Measurements from ENCODE around the gene PLA2G4D. TPM values are rescaled to one million over a fixed set of nuclear protein-coding genes. Genes with fewer than 3 reads are reported as not detected.

PLA2G4D gene
- total and polyA plus RNA-seq, 2 donors (not counting 1 experiment from before 2014, with no cell fraction given) = not detected

DNA sequence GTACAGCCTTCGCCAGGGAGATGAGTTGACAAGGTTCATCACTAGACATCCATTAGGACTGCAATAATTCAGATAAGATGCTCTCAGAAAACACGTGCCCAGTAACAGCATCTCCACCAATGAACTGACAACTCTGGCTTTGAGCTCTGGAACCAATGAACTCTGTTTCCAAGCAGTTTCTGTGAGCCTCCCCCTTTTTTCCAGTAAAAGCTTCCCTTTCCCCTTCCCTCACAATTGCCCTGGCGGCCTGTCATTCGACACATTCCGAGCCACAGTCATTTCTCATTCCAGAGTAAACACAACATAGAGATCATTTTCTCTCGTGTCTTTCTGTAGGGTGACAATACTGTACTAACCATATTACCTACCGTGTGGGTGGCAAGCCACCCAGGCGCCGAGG lies 3.6 kb downstream of the PLA2G4D start:
- DNase-seq (ENCODE audit: low read depth in 2 of 2) = no peak
- Histone ChIP-seq H3K27me3 (ENCODE audit: control insufficient read depth, insufficient read depth, low read length) (peaks cover 17% of the 10 kb centered on the region), H4K20me1 (ENCODE audit: control insufficient read depth, extremely low read depth, insufficient read depth, low read length) (no peaks in the 10 kb centered on the region), H3K4me2 (ENCODE audit: extremely low read depth, insufficient read depth, low read length) (no peak overlapping the region), H3K27ac (ENCODE audit: insufficient read depth, low read length) (no peak overlapping the region), H3K79me2 (ENCODE audit: control insufficient read depth, insufficient read depth, low read length) (no peaks in the 10 kb centered on the region), H3K9ac (ENCODE audit: insufficient read depth, low read length) (no peak overlapping the region), H3K36me3 (ENCODE audit: control insufficient read depth, insufficient read depth, low read length) (no peaks in the 10 kb centered on the region), H3K9me3 (ENCODE audit: control insufficient read depth, insufficient read depth, low read depth, low read length) (no peaks in the 10 kb centered on the region), H3K4me3 (replicated peaks in 1 of 4; ENCODE audit: control extremely low read depth in 1 of 4, insufficient read depth in 1 of 4, low read depth in 3 of 4, low read length in 4 of 4) (no peak overlapping the region), H3K4me1 (ENCODE audit: control insufficient read depth, extremely low read depth, insufficient read depth, low read length) (no peaks in the 10 kb centered on the region), H2AFZ (ENCODE audit: low read length) (no peak overlapping the region)
- TF ChIP-seq, protein P1, sequence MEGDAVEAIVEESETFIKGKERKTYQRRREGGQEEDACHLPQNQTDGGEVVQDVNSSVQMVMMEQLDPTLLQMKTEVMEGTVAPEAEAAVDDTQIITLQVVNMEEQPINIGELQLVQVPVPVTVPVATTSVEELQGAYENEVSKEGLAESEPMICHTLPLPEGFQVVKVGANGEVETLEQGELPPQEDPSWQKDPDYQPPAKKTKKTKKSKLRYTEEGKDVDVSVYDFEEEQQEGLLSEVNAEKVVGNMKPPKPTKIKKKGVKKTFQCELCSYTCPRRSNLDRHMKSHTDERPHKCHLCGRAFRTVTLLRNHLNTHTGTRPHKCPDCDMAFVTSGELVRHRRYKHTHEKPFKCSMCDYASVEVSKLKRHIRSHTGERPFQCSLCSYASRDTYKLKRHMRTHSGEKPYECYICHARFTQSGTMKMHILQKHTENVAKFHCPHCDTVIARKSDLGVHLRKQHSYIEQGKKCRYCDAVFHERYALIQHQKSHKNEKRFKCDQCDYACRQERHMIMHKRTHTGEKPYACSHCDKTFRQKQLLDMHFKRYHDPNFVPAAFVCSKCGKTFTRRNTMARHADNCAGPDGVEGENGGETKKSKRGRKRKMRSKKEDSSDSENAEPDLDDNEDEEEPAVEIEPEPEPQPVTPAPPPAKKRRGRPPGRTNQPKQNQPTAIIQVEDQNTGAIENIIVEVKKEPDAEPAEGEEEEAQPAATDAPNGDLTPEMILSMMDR (conservative IDR thresholded peaks at IDR 0.05 in 1 of 2, IDR thresholded peaks at IDR 0.05 in 1 of 2; ENCODE audit: low read depth in 1 of 2, low read length in 2 of 2) = no peak
- TF ChIP-seq EZH2 (IDR thresholded peaks at IDR 0.05; ENCODE audit: low read length, missing control alignments) = no peak

DNA sequence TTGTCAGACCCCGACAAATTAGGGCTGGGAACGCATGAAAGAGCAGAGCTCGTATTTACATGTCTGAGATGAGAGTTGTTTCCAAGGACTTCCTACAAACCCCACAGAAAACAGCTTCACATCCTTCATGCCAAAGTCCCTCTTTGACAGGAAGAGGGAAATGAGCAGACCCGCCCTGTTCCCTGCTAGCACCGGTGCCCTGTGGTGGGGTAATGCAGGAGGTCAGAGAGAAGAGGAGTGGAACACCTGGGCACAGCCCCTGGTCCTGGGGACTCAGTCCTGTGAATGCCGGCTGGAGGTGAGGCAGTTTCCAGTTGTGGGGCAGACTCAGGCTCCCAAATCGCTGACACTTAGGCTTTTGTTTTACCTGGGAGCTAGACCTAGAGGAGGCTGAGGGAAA lies 4.0 kb downstream of the PLA2G4D start:
- Histone ChIP-seq H3K9me3 (ENCODE audit: control insufficient read depth, insufficient read depth, low read depth, low read length) (no peaks in the 10 kb centered on the region), H2AFZ (ENCODE audit: low read length) (no peak overlapping the region), H3K79me2 (ENCODE audit: control insufficient read depth, insufficient read depth, low read length) (no peaks in the 10 kb centered on the region), H4K20me1 (ENCODE audit: control insufficient read depth, extremely low read depth, insufficient read depth, low read length) (no peaks in the 10 kb centered on the region), H3K9ac (ENCODE audit: insufficient read depth, low read length) (no peak overlapping the region), H3K4me1 (ENCODE audit: control insufficient read depth, extremely low read depth, insufficient read depth, low read length) (no peaks in the 10 kb centered on the region), H3K4me3 (replicated peaks in 1 of 4; ENCODE audit: control extremely low read depth in 1 of 4, insufficient read depth in 1 of 4, low read depth in 3 of 4, low read length in 4 of 4) (no peak overlapping the region), H3K4me2 (ENCODE audit: extremely low read depth, insufficient read depth, low read length) (no peak overlapping the region), H3K36me3 (ENCODE audit: control insufficient read depth, insufficient read depth, low read length) (no peaks in the 10 kb centered on the region), H3K27me3 (ENCODE audit: control insufficient read depth, insufficient read depth, low read length) (peaks cover 18% of the 10 kb centered on the region), H3K27ac (ENCODE audit: insufficient read depth, low read length) (no peak overlapping the region)
- no peak for DNase-seq (ENCODE audit: low read depth in 2 of 2)
- TF ChIP-seq EZH2 (IDR thresholded peaks at IDR 0.05; ENCODE audit: low read length, missing control alignments) = no peak
- TF ChIP-seq, protein P1 (conservative IDR thresholded peaks at IDR 0.05 in 1 of 2, IDR thresholded peaks at IDR 0.05 in 1 of 2; ENCODE audit: low read depth in 1 of 2, low read length in 2 of 2) = no peak

DNA sequence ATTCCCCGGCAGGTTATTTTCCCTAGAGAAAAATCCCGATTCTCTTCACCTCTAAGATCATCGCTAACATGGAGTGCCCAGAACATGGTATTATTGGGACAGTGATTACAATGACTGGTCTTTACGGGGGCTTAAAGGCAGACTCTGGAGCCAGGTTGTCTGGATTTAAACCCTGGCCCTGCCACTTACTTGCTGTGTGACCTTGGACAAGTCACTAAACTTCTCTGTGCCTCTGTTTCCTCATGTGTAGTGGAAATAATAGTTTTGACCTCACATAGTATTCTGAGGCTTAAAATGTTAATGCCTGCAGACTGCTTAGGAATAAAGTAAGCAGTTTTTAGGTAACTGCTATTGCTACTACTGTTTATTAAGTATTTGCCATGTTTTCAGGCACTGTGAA lies 4.4 kb downstream of the PLA2G4D start:
- Histone ChIP-seq H3K4me3 (replicated peaks in 1 of 4; ENCODE audit: control extremely low read depth in 1 of 4, insufficient read depth in 1 of 4, low read depth in 3 of 4, low read length in 4 of 4) (no peak overlapping the region), H3K27me3 (ENCODE audit: control insufficient read depth, insufficient read depth, low read length) (peaks cover 19% of the 10 kb centered on the region), H3K4me1 (ENCODE audit: control insufficient read depth, extremely low read depth, insufficient read depth, low read length) (no peaks in the 10 kb centered on the region), H3K79me2 (ENCODE audit: control insufficient read depth, insufficient read depth, low read length) (no peaks in the 10 kb centered on the region), H2AFZ (ENCODE audit: low read length) (no peak overlapping the region), H3K4me2 (ENCODE audit: extremely low read depth, insufficient read depth, low read length) (no peak overlapping the region), H3K9ac (ENCODE audit: insufficient read depth, low read length) (no peak overlapping the region), H3K36me3 (ENCODE audit: control insufficient read depth, insufficient read depth, low read length) (no peaks in the 10 kb centered on the region), H3K9me3 (ENCODE audit: control insufficient read depth, insufficient read depth, low read depth, low read length) (no peaks in the 10 kb centered on the region), H3K27ac (ENCODE audit: insufficient read depth, low read length) (no peak overlapping the region), H4K20me1 (ENCODE audit: control insufficient read depth, extremely low read depth, insufficient read depth, low read length) (no peaks in the 10 kb centered on the region)
- no peak for TF ChIP-seq EZH2 (IDR thresholded peaks at IDR 0.05; ENCODE audit: low read length, missing control alignments)
- TF ChIP-seq, protein P1 (conservative IDR thresholded peaks at IDR 0.05 in 1 of 2, IDR thresholded peaks at IDR 0.05 in 1 of 2; ENCODE audit: low read depth in 1 of 2, low read length in 2 of 2) = no peak
- DNase-seq (ENCODE audit: low read depth in 2 of 2) = no peak
